HG03565 (cell line): Measurements from ENCODE around the gene CEP72.
"Not testable (repeated sequence)": the region's sequence is repeated elsewhere in the genome, so short reads cannot be mapped to it uniquely, and the experiment has no call there.

Experiments used
- ATAC-seq: cut with Tn5 transposase; IDR thresholded peaks from one replicate; pipeline ENCODE4 v1.9.1; 2021; ENCODE audit warnings: mild to moderate bottlenecking, moderate library complexity; ENCODE audit not compliant: unreplicated experiment

CEP72 gene

GRCh38 chr5:695475-695874, 83.3 kb downstream of the CEP72 start:
- ATAC-seq: not testable (repeated sequence)

- ATAC-seq: not testable (repeated sequence)
Measured at GRCh38 chr5:696191-696590, 84.1 kb downstream of the CEP72 start.

GRCh38 chr5:696753-697702, 84.9 kb downstream of the CEP72 start:
- ATAC-seq: not testable (repeated sequence)
